ENCODE results near the gene ARMC10. TPM values are rescaled to one million over a fixed set of nuclear protein-coding genes. Genes with fewer than 3 reads are reported as not detected.
"Not testable (repeated sequence)": the region's sequence is repeated elsewhere in the genome, so short reads cannot be mapped to it uniquely, and the experiment has no call there.

The ARMC10 gene
- total and polyA plus RNA-seq, 2 donors (not counting 3 experiments of a cell fraction or from before 2014, with no cell fraction given): 16.6 to 39.2 TPM

DNA sequence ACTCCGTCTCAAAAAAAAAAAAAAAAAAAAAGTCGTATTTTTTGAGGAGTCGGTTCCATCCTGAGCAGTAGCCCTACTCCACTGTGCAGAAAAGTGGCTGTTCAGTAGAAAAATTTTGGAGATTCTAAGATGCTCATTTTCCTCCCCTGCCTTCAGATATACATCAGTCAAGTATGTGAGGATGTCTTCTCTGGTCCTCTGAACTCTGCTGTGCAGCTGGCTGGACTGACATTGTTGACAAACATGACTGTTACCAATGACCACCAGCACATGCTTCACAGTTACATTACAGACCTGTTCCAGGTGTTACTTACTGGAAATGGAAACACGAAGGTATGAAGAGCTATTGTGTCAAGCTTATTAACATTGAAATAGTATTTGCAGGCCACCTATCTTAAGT is 17.4 kb downstream of the ARMC10 start:
- H3K36me3 ChIP-seq (ENCODE audit: control insufficient read depth in 2 of 2, extremely low read depth in 1 of 2, insufficient read depth in 2 of 2, low read length in 2 of 2); intact Hi-C loops (cut with micrococcal nuclease); dilution Hi-C loops (cut with MboI; ENCODE audit: extremely low pct_ligation_motif_present, low sequenced_read_pairs); H3K79me2 ChIP-seq (ENCODE audit: control insufficient read depth, insufficient read depth, low read length); H3K4me1 ChIP-seq (ENCODE audit: control insufficient read depth, extremely low read depth, insufficient read depth, low read length); H3K9me1 ChIP-seq (replicated peaks; ENCODE audit: control insufficient read depth, extremely low read depth, insufficient read depth, low read length); H3K27ac ChIP-seq (ENCODE audit: insufficient read depth, low read depth, low read length); POLR2A ChIA-PET; H3K9me3 ChIP-seq (replicated peaks; ENCODE audit: control insufficient read depth, insufficient read depth, low read length); H3K4me2 ChIP-seq (ENCODE audit: insufficient read depth, low read length); H4K20me1 ChIP-seq (replicated peaks; ENCODE audit: control insufficient read depth, extremely low read depth, insufficient read depth, low read length); H3K27me3 ChIP-seq (ENCODE audit: control insufficient read depth in 2 of 2, insufficient read depth in 2 of 2, low read length in 2 of 2); H2AFZ ChIP-seq (ENCODE audit: low read depth, low read length); H3K9ac ChIP-seq (replicated peaks; ENCODE audit: extremely low read depth, insufficient read depth, low read length); H3K4me3 ChIP-seq (replicated peaks in 1 of 3; ENCODE audit: insufficient read depth in 1 of 3, low read depth in 1 of 3, low read length in 3 of 3); DNase-seq (ENCODE audit: low read depth, low spot score); BruUV-seq (replicated peaks): not testable (repeated sequence)
- peak; percentile 59 for FAIRE-seq
- CTCF ChIA-PET: interaction anchor here (1.6 kb wide), 1 partner anchor 50 kb away, joined by 4 read pairs; no protein-coding TSS in a partner anchor

DNA sequence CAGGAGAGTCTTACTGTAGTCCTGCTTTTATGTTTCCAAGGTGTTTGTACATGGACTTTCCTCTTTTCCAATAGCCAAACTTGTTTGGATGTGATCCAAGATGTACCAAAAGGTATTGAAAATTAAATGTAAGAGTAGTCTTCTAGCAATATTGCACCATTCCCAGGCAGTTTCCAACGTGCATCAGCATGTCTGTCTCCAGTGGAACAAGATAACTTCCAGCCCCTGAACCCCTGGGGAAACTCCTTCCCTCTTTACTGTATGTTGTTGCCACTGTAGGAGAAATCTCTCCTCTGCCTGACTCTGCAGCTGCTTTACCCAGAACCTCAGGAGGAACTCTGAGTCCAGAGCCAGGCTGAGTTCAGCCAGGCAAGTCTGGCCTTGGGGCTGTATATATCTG is 18.5 kb downstream of the ARMC10 start:
- DNase-seq (ENCODE audit: low read depth, low spot score) (no peak), FAIRE-seq (no peak)
- no peaks in the 10 kb centered on the region for H4K20me1 ChIP-seq (replicated peaks; ENCODE audit: control insufficient read depth, extremely low read depth, insufficient read depth, low read length)
- H3K27ac ChIP-seq (ENCODE audit: insufficient read depth, low read depth, low read length): no peak overlapping the region
- H3K9ac ChIP-seq (replicated peaks; ENCODE audit: extremely low read depth, insufficient read depth, low read length): no peak overlapping the region
- H3K9me3 ChIP-seq (replicated peaks; ENCODE audit: control insufficient read depth, insufficient read depth, low read length): no peaks in the 10 kb centered on the region
- no peaks in the 10 kb centered on the region for H3K9me1 ChIP-seq (replicated peaks; ENCODE audit: control insufficient read depth, extremely low read depth, insufficient read depth, low read length)
- intact Hi-C loops (cut with micrococcal nuclease) (no loop called here), dilution Hi-C loops (cut with MboI; ENCODE audit: extremely low pct_ligation_motif_present, low sequenced_read_pairs) (no loop called here)
- CTCF ChIA-PET: interaction anchor here (1.0 kb wide), 1 partner anchor 18 kb away, joined by 4 read pairs; no protein-coding TSS in a partner anchor
- no peak overlapping the region for H3K4me3 ChIP-seq (replicated peaks in 1 of 3; ENCODE audit: insufficient read depth in 1 of 3, low read depth in 1 of 3, low read length in 3 of 3)
- TF ChIP-seq EZH2 (IDR thresholded peaks at IDR 0.05; ENCODE audit: borderline replicate concordance, low read depth, low read length, severe bottlenecking) (no peak), POLR2A (IDR thresholded peaks at IDR 0.05; ENCODE audit: low read depth, low read length) (no peak), JUN (IDR thresholded peaks at IDR 0.05; ENCODE audit: borderline replicate concordance, insufficient read depth, insufficient read length, low read depth) (no peak), FOS (IDR thresholded peaks at IDR 0.05; ENCODE audit: borderline replicate concordance, insufficient read depth, low read length) (no peak), POLR2AphosphoS5 (IDR thresholded peaks at IDR 0.05; ENCODE audit: insufficient read depth, low read depth, low read length) (no peak), MYC (IDR thresholded peaks at IDR 0.05; ENCODE audit: low read depth, low read length) (no peak), GATA2 (IDR thresholded peaks at IDR 0.05; ENCODE audit: insufficient read depth, insufficient read length, low read depth, low read length) (no peak)
- TF ChIP-seq, protein P1, sequence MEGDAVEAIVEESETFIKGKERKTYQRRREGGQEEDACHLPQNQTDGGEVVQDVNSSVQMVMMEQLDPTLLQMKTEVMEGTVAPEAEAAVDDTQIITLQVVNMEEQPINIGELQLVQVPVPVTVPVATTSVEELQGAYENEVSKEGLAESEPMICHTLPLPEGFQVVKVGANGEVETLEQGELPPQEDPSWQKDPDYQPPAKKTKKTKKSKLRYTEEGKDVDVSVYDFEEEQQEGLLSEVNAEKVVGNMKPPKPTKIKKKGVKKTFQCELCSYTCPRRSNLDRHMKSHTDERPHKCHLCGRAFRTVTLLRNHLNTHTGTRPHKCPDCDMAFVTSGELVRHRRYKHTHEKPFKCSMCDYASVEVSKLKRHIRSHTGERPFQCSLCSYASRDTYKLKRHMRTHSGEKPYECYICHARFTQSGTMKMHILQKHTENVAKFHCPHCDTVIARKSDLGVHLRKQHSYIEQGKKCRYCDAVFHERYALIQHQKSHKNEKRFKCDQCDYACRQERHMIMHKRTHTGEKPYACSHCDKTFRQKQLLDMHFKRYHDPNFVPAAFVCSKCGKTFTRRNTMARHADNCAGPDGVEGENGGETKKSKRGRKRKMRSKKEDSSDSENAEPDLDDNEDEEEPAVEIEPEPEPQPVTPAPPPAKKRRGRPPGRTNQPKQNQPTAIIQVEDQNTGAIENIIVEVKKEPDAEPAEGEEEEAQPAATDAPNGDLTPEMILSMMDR (IDR thresholded peaks at IDR 0.05; ENCODE audit: extremely low read depth in 1 of 2, insufficient read depth in 1 of 2, low read depth in 1 of 2, low read length in 2 of 2): no peak
- TF ChIP-seq, protein P2, sequence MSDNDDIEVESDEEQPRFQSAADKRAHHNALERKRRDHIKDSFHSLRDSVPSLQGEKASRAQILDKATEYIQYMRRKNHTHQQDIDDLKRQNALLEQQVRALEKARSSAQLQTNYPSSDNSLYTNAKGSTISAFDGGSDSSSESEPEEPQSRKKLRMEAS (IDR thresholded peaks at IDR 0.05; ENCODE audit: insufficient read depth, insufficient read length): no peak
- H3K4me2 ChIP-seq (ENCODE audit: insufficient read depth, low read length): no peak overlapping the region
- H3K27me3 ChIP-seq (ENCODE audit: control insufficient read depth in 2 of 2, insufficient read depth in 2 of 2, low read length in 2 of 2): no peaks in the 10 kb centered on the region
- H3K4me1 ChIP-seq (ENCODE audit: control insufficient read depth, extremely low read depth, insufficient read depth, low read length): no peaks in the 10 kb centered on the region
- no peak overlapping the region for H2AFZ ChIP-seq (ENCODE audit: low read depth, low read length)
- POLR2A ChIA-PET: no interaction called here
- no TSS peak for BruUV-seq (replicated peaks)
- H3K79me2 ChIP-seq (ENCODE audit: control insufficient read depth, insufficient read depth, low read length): no peaks in the 10 kb centered on the region
- H3K36me3 ChIP-seq (ENCODE audit: control insufficient read depth in 2 of 2, extremely low read depth in 1 of 2, insufficient read depth in 2 of 2, low read length in 2 of 2): peaks cover 4 to 12% of the 10 kb centered on the region in 2 experiments

Measured in endothelial cell of umbilical vein (primary cell).